ENCODE results near the gene RHOH. TPM values are rescaled to one million over a fixed set of nuclear protein-coding genes. Genes with fewer than 3 reads are reported as not detected.

Gene RHOH
- total and polyA plus RNA-seq, 10 of the 15 experiments (the other 5 are each of a cell fraction or from before 2014, with no cell fraction given), result 46.5 to 120 (median 57.9) TPM

DNA sequence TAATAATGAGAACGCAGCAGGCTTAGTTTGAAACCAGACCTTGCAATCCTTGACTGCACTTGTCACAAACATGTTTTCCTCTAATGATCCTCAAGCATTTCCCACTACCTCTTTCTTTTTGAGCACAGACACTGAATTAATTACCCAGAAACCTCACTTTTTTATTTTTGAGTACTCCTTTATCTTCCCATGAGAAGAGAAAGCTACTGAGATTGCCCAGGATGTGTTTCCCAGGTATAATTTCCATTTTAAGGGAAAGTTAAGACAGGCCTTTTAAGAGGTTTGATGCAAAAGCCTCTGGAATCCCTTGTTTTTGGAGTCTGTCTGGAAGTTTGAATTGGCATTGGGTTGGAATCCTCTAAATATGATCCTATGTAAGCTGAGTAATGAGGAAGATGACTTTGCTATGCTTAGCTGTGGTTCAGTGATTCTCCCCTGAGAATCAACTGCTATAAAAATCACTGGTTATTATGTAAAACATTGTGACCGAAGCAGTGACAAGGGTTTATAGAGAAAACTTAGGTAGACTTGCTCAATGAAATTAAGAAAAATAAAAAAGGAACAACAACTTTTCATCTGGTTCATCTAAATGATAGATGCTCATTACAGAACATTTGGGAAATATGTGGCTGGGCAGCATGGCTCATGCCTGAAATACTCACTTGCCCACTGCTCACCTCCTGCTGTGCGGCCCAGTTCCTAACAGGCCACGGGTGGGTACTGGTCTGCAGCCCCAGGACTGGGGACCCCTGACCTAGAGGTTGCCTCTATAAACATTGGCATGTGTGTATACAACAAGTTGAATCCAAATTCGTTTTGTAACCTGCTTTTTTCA lies 10.8 kb upstream of the RHOH start (continued):
- TF ChIP-seq, protein P1, sequence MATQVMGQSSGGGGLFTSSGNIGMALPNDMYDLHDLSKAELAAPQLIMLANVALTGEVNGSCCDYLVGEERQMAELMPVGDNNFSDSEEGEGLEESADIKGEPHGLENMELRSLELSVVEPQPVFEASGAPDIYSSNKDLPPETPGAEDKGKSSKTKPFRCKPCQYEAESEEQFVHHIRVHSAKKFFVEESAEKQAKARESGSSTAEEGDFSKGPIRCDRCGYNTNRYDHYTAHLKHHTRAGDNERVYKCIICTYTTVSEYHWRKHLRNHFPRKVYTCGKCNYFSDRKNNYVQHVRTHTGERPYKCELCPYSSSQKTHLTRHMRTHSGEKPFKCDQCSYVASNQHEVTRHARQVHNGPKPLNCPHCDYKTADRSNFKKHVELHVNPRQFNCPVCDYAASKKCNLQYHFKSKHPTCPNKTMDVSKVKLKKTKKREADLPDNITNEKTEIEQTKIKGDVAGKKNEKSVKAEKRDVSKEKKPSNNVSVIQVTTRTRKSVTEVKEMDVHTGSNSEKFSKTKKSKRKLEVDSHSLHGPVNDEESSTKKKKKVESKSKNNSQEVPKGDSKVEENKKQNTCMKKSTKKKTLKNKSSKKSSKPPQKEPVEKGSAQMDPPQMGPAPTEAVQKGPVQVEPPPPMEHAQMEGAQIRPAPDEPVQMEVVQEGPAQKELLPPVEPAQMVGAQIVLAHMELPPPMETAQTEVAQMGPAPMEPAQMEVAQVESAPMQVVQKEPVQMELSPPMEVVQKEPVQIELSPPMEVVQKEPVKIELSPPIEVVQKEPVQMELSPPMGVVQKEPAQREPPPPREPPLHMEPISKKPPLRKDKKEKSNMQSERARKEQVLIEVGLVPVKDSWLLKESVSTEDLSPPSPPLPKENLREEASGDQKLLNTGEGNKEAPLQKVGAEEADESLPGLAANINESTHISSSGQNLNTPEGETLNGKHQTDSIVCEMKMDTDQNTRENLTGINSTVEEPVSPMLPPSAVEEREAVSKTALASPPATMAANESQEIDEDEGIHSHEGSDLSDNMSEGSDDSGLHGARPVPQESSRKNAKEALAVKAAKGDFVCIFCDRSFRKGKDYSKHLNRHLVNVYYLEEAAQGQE (IDR thresholded peaks at IDR 0.05; ENCODE audit: low read depth, low read length), result no peak
- no peak for TF ChIP-seq NFYB (IDR thresholded peaks at IDR 0.05; ENCODE audit: insufficient read depth, low read depth, low read length)
- peak in 1 of 2 experiments; percentile 88; a peak in 2 of 4 replicates for TF ChIP-seq ETV6 (conservative IDR thresholded peaks at IDR 0.05 in 1 of 2, IDR thresholded peaks at IDR 0.05 in 1 of 2; ENCODE audit: borderline replicate concordance in 1 of 2, low read depth in 1 of 2)
- TF ChIP-seq SUPT20H (IDR thresholded peaks at IDR 0.05; ENCODE audit: borderline replicate concordance, control insufficient read depth, low read depth, low read length), result no peak
- TF ChIP-seq, protein P2, sequence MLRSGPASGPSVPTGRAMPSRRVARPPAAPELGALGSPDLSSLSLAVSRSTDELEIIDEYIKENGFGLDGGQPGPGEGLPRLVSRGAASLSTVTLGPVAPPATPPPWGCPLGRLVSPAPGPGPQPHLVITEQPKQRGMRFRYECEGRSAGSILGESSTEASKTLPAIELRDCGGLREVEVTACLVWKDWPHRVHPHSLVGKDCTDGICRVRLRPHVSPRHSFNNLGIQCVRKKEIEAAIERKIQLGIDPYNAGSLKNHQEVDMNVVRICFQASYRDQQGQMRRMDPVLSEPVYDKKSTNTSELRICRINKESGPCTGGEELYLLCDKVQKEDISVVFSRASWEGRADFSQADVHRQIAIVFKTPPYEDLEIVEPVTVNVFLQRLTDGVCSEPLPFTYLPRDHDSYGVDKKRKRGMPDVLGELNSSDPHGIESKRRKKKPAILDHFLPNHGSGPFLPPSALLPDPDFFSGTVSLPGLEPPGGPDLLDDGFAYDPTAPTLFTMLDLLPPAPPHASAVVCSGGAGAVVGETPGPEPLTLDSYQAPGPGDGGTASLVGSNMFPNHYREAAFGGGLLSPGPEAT (IDR thresholded peaks at IDR 0.05; ENCODE audit: low read depth), result peak; percentile 91
- TF ChIP-seq ZNF622 (IDR thresholded peaks at IDR 0.05), result no peak
- TF ChIP-seq PML (IDR thresholded peaks at IDR 0.05; ENCODE audit: low read length), result peak; percentile 57
- TF ChIP-seq TCF7 (IDR thresholded peaks at IDR 0.05; ENCODE audit: borderline replicate concordance), result no peak
- peak; percentile 63 for TF ChIP-seq MEF2A (IDR thresholded peaks at IDR 0.05; ENCODE audit: insufficient read depth, low read depth, low read length)
- no peak for TF ChIP-seq BRCA1 (IDR thresholded peaks at IDR 0.05; ENCODE audit: low read depth, low read length)
- 0 out of 2 replicates have a peak, but pooled peaks have one; percentile 31 for TF ChIP-seq POLR2A (IDR thresholded peaks at IDR 0.05; ENCODE audit: low read depth, low read length)
- peak; percentile 63 for TF ChIP-seq ZNF217 (IDR thresholded peaks at IDR 0.05)
- peak; percentile 19; the same call in 1 of the 2 replicates for TF ChIP-seq SMC3 (IDR thresholded peaks at IDR 0.05; ENCODE audit: borderline replicate concordance, low read length)
- TF ChIP-seq WRNIP1 (IDR thresholded peaks at IDR 0.05; ENCODE audit: borderline replicate concordance, low read depth, low read length), result no peak
- TF ChIP-seq CHD4 (IDR thresholded peaks at IDR 0.05), result no peak
- peak; percentile 28; the same call in 1 of the 2 replicates for TF ChIP-seq CBFB (IDR thresholded peaks at IDR 0.05; ENCODE audit: low read depth)

Data from GM12878 (cell line).